Activated CD4-positive, CD25-positive, alpha-beta regulatory T cell treated with anti-CD3 and anti-CD28 coated beads, Interleukin-2, amount 50 U/mL, for 16 hours (primary cell): ENCODE measurements around the gene FABP1.

ENCODE experiments used
- DNase-seq: peaks from one replicate; pipeline ENCODE4 v3.0.0-alpha.2; 2020; ENCODE audit warnings: low read depth, low spot score

The FABP1 gene

GRCh38 chr2:88115825-88116518, 11.9 kb downstream of the FABP1 start:
- DNase-seq: no peak

- no peak for DNase-seq
These were observed 13.0 kb downstream of the FABP1 start for GRCh38 chr2:88114889-88115288.

- DNase-seq: no peak
These were observed 14.8 kb downstream of the FABP1 start for GRCh38 chr2:88113069-88113468.

- DNase-seq: no peak
These were observed 17.0 kb downstream of the FABP1 start for GRCh38 chr2:88110830-88111229.

- DNase-seq: no peak
These were observed 19.1 kb downstream of the FABP1 start for GRCh38 chr2:88108796-88109195.

- no peak for DNase-seq
These were observed 27.4 kb downstream of the FABP1 start for GRCh38 chr2:88100489-88100858.

- no peak for DNase-seq
These were observed 27.9 kb downstream of the FABP1 start for GRCh38 chr2:88099798-88100488.

GRCh38 chr2:88098558-88098900, 29.3 kb downstream of the FABP1 start:
- no peak for DNase-seq

- no peak for DNase-seq
These were observed 29.8 kb downstream of the FABP1 start for GRCh38 chr2:88097891-88098557.

- no peak for DNase-seq
These were observed 30.7 kb downstream of the FABP1 start for GRCh38 chr2:88097192-88097591.

- DNase-seq: no peak
These were observed 31.2 kb downstream of the FABP1 start for GRCh38 chr2:88096708-88097107.

- DNase-seq: no peak
These were observed 32.8 kb downstream of the FABP1 start for GRCh38 chr2:88095022-88095421.

- no peak for DNase-seq
These were observed 35.1 kb downstream of the FABP1 start for GRCh38 chr2:88092773-88093172.

- no peak for DNase-seq
These were observed 35.9 kb downstream of the FABP1 start for GRCh38 chr2:88091943-88092342.

GRCh38 chr2:88090446-88091283, 37.2 kb downstream of the FABP1 start:
- DNase-seq: no peak

- no peak for DNase-seq
These were observed 38.9 kb downstream of the FABP1 start for GRCh38 chr2:88088999-88089398.

GRCh38 chr2:88087763-88088162, 40.1 kb downstream of the FABP1 start:
- DNase-seq: no peak

GRCh38 chr2:88087073-88087472, 40.8 kb downstream of the FABP1 start:
- DNase-seq: no peak

- DNase-seq: no peak
These were observed 41.5 kb downstream of the FABP1 start for GRCh38 chr2:88086401-88086800.

- no peak for DNase-seq
These were observed 42.3 kb downstream of the FABP1 start for GRCh38 chr2:88085602-88086001.

- no peak for DNase-seq
These were observed 42.8 kb downstream of the FABP1 start for GRCh38 chr2:88085099-88085498.

GRCh38 chr2:88082781-88083180, 45.1 kb downstream of the FABP1 start:
- DNase-seq: no peak
